NCI-H345 treated with DMSO at 0.1 percent for 48 hours (cell line): ENCODE results near the gene PRSS27.
A peak's percentile ranks its signal among the peaks of the same experiment; 100 is the strongest.

ENCODE experiments used
- DNase-seq: peaks from one replicate; lab custom pipeline; 2025; ENCODE audit not compliant: unreplicated experiment; lab: John Stamatoyannopoulos, UW

Gene PRSS27

DNA sequence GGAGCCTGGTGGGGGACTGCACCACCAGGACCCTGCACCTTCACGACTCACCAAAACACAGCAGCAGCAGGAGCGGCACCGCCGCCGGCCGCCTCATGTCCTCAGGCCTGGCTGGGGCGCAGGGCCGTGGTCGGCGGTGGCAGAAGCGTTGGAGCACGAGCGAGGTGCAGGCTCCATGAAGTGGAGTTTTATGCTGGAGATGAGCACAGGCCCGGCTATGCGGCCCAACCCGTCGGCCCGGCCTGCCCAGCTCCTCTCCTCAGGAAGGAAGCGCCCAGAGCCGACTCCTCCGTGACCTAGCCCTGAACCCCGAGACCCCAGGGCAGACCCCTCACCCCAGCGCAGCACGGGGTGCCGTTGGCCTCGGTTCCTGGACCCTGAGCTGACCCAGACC lies at the start of gene PRSS27:
PRSS27 (minus strand) TSS at position 161 of the 394 bp plus-strand sequence; CDS start at position 97, 64 bp downstream.
- no peak for DNase-seq

DNA sequence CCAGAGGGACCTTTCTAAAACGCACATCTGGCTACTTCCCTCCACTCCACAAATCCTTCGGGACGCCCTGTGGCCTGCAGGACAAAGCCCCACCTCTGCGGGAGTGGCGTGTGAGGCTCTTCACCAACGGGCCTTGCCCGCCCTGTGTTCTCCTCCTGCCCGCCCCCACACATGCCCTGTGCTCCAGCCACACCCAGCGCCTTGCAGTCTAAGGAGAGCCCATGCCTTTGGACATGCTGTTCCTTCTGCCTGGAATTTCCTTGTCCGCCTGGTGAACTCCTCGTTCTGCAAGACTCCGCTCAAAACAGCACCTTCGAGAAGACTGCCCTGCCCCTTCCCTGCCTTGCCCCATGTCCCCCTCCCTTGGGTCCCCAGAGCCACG lies 49.6 kb upstream of the PRSS27 start:
- no peak for DNase-seq

DNA sequence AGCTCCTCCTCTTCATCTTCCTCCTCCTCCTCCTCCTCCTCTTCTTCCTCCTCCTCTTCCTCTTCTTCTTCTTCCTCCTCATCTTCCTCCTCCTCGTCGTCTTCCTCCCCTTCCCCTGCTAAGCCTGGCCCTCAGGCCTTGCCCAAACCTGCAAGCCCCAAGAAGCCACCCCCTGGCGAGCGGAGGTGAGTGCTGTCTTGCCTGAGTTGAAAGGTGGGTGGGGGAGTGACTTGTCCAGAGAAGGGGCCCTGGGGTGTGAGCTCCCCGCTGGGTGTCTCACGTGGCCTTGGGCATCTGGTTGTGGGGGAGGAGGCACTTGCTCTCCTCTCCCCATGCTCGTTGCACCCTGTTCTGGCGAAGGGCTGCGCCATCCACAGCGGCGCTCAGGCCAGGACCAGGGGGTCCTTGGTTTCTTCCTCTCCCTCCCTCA lies 49.1 kb upstream of the PRSS27 start:
- DNase-seq: no peak

DNA sequence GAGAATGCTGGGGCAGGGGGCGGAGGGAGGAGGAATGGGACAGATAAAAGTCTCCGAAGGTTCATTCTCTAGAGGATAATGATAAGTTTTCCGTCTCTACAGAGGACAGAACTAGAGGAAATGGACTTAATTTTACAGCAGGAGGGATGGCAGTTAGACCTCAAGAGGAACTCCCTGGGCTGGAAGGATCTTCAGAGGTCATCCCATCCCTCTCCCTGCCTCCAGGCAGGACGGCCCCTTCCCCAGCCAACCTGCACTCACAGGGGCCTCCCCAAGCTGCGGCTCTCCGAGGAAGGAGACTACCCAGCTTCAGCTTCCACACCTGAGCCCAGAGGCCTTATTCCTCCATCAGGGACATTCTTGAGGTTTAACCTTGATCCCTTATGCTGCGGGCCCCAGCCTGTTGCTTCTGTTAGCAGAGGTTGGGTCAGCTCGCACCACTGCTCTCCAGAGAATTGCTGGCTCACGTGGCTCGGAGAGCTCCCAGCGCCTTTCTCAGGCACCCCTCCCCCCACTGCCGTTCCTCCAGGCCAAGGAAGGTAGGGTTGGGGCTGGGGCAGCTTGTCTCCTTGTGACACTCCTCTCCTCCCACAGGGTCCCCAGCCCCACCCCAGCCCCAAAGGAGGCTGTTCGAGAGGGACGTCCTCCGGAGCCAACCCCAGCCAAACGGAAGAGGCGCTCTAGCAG lies 48.5 kb upstream of the PRSS27 start:
- DNase-seq: no peak

DNA sequence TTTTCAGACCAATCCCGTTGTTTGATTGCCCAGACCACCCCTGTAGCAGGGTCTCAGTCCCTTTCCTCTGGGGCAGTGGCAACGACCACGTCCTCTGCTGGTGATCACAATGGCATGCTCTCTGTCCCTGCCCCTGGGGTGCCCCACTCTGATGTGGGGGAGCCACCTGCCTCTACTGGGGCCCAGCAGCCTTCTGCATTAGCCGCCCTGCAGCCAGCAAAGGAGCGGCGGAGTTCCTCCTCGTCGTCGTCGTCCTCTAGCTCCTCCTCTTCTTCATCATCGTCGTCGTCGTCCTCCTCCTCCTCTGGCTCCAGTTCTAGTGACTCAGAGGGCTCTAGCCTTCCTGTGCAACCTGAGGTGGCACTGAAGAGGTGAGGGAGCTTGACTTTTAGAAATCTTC lies 47.9 kb upstream of the PRSS27 start:
- DNase-seq: no peak

DNA sequence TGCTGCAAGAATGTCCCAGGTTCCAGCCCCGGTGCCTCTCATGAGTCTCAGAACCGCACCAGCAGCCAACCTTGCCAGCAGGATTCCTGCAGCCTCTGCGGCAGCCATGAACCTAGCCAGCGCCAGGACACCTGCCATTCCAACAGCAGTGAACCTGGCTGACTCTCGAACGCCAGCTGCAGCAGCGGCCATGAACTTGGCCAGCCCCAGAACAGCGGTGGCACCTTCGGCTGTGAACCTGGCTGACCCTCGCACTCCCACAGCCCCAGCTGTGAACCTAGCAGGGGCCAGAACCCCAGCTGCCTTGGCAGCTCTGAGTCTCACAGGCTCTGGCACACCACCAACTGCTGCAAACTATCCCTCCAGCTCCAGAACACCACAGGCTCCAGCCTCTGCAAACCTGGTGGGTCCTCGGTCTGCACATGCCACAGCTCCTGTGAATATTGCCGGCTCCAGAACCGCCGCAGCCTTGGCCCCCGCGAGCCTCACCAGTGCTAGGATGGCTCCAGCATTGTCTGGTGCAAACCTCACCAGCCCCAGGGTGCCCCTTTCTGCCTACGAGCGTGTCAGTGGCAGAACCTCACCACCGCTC lies 47.2 kb upstream of the PRSS27 start:
- no peak for DNase-seq

DNA sequence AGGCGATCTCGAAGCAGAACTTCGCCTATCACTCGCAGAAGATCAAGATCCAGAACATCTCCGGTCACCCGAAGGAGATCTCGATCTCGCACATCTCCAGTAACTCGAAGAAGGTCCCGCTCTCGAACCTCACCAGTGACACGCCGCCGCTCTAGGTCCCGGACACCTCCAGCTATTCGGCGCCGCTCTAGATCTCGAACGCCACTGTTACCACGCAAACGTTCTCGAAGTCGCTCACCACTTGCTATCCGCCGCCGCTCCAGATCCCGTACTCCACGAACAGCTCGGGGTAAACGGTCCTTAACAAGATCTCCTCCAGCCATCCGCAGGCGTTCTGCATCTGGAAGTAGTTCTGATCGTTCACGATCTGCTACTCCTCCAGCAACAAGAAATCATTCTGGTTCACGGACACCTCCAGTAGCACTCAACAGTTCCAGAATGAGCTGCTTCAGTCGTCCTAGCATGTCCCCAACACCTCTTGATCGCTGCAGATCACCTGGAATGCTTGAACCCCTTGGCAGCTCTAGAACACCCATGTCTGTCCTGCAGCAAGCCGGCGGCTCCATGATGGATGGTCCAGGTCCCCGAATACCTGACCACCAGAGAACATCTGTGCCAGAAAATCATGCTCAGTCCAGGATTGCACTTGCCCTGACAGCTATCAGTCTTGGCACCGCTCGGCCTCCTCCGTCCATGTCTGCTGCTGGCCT lies 46.6 kb upstream of the PRSS27 start:
- no peak for DNase-seq

DNA sequence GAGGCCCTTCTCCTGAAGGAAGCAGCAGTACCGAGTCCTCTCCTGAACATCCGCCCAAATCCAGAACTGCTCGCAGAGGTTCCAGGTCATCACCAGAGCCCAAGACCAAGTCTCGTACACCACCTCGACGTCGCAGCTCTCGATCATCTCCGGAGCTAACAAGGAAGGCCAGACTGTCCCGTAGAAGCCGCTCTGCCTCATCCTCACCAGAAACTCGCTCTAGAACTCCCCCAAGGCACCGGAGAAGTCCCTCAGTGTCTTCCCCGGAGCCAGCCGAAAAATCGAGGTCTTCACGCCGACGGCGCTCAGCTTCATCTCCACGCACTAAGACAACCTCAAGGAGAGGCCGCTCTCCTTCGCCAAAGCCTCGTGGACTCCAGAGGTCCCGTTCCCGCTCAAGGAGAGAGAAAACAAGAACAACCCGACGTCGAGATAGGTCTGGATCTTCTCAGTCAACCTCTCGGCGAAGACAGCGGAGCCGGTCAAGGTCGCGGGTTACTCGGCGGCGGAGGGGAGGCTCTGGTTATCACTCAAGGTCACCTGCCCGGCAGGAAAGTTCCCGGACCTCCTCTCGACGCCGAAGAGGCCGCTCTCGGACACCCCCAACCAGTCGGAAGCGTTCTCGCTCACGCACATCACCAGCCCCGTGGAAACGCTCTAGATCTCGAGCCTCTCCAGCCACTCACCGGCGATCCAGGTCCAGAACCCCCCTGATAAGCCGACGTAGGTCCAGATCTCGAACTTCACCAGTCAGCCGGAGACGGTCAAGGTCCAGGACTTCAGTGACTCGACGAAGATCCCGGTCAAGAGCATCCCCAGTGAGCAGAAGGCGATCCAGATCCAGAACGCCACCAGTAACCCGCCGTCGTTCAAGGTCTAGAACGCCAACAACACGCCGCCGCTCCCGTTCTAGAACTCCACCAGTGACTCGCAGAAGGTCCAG lies 45.7 kb upstream of the PRSS27 start:
- no peak for DNase-seq

DNA sequence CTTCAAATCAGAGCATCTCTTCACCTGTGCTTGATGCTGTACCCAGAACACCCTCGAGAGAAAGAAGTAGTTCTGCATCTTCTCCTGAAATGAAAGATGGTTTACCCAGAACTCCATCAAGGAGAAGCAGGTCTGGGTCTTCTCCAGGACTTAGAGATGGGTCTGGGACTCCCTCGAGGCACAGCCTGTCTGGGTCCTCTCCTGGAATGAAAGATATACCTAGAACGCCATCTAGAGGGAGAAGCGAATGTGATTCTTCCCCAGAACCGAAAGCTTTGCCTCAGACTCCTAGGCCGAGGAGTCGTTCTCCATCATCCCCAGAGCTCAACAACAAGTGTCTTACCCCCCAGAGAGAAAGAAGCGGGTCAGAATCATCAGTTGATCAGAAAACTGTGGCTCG lies 44.7 kb upstream of the PRSS27 start:
- no peak for DNase-seq

DNA sequence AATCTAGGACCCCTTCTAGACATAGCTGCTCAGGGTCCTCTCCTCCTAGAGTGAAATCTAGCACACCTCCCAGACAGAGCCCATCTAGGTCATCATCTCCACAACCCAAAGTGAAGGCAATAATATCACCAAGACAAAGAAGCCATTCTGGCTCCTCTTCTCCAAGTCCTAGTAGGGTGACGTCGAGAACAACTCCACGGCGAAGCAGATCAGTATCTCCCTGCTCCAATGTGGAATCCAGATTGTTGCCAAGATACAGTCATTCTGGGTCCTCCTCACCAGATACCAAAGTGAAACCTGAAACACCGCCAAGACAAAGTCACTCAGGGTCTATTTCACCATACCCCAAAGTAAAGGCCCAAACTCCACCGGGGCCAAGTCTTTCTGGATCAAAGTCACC lies 43.1 kb upstream of the PRSS27 start:
- DNase-seq: no peak

DNA sequence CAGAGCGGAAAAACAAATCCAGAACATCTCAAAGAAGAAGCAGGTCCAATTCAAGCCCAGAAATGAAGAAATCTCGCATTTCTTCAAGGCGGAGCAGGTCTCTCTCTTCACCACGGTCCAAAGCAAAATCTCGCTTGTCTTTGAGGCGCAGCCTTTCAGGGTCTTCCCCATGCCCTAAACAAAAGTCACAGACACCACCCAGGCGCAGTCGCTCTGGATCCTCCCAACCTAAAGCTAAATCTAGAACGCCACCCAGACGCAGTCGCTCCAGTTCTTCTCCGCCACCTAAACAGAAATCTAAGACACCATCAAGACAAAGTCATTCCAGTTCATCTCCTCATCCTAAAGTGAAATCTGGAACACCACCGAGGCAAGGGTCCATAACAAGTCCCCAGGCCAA lies 42.7 kb upstream of the PRSS27 start:
- DNase-seq: no peak

DNA sequence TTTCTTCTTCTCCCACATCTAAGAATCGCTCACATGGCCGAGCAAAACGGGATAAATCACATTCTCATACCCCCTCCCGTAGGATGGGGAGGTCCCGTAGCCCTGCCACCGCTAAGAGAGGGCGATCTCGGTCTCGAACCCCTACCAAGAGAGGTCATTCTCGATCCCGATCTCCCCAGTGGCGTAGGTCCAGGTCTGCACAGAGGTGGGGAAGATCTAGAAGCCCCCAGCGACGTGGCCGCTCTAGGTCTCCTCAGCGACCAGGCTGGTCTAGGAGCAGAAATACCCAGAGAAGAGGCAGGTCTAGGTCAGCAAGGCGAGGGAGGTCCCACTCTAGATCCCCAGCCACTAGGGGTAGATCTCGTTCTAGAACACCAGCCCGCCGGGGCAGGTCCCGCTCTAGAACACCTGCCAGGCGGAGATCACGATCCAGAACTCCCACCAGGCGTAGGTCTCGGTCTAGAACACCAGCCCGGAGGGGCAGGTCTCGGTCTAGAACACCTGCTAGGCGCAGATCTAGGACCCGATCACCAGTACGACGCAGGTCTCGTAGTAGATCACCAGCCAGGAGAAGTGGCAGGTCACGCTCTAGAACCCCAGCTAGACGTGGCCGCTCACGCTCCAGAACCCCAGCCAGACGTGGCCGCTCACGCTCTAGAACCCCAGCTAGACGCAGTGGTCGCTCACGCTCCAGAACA lies 42.0 kb upstream of the PRSS27 start:
- no peak for DNase-seq

DNA sequence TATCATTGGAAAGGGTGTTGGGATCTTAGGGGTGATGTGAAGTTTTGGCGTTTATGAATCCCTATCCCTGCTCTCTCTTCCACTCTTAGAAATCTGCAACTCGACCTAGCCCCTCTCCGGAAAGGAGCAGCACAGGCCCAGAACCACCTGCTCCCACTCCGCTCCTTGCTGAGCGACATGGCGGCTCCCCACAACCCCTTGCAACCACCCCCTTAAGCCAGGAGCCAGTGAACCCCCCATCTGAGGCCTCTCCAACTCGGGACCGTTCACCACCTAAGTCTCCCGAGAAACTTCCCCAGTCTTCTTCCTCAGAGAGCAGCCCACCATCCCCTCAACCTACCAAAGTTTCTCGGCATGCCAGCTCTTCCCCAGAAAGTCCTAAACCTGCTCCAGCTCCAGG lies 41.4 kb upstream of the PRSS27 start:
- DNase-seq: no peak

DNA sequence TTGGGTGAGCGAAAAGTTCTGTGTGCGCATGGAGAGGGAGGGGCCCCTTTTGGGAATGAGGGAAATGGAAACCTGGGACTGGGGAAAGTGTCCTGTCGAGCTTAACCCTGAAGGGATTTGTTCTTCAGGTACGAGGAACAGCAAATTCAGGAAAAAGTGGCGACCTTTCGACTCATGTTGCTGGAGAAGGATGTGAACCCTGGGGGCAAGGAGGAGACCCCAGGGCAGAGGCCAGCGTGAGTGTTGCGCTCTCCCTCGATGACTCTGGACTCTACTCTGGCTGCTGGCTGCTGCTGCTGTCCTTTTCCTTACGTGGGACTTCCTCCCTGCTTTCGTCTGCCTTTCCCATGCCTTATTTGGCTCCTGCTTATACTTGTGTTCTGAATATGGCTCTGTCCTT lies 37.3 kb upstream of the PRSS27 start:
- DNase-seq: no peak

DNA sequence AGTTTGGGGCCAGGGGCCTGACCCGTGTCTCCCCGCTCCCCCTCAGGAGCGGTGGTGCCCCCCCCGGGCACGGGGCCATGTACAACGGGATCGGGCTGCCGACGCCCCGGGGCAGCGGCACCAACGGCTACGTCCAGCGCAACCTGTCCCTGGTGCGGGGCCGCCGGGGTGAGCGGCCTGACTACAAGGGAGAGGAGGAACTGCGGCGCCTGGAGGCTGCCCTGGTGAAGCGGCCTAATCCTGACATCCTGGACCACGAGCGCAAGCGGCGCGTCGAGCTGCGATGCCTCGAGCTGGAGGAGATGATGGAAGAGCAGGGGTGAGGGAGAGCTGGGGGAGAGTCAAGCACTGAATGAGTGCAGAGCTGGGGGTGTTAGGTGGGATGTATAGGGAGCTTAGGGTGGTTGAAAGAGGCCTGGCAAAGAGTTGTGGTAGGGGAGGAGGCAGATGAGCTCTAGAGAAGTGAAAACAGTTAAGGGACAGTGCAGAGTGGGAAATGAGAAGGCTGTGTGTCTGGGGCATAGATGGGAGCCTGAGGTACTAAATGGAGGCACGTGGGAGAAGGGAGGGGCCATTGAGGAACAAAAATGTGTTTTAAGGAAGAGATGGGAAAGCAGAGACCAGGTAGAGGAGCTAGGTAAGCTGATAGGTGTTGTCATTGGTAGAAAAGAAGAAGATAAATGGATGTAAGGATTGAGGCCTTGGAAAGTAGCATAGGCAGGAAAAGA lies 36.4 kb upstream of the PRSS27 start:
- DNase-seq: no peak

DNA sequence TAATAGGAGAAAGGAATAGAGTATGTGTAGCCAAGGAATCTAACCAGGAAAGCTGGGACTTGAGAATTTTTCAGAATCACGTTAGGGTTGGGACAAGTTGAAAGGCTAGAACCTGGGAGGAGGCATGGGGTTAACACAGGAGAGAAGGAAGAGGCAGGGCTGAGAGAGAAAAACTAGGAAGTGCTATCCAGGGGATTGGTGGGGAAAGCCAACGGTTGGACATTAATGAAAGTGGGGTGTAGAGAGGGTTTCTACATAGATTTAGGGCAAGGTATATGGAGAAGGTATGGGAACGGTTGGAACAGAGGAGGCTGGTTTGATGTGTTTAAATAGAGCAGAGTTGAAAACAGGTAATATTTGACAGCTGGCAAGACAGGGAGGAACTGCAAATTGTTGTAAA lies 35.1 kb upstream of the PRSS27 start:
- DNase-seq: no peak

DNA sequence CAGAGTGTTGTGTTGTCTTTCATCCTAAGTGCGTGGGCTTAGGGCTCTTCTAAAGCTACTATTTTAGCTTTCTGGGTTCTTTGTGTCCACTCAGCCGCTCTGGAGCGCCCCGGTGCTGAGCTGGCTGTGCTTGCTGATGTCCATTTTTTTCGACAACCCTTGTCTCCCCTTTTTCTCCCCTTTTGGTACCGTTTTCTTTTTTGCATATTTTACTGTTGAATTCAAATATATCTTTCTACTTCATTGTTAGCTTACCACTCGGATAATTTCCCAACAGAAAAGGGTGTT lies 33.7 kb upstream of the PRSS27 start:
- no peak for DNase-seq

DNA sequence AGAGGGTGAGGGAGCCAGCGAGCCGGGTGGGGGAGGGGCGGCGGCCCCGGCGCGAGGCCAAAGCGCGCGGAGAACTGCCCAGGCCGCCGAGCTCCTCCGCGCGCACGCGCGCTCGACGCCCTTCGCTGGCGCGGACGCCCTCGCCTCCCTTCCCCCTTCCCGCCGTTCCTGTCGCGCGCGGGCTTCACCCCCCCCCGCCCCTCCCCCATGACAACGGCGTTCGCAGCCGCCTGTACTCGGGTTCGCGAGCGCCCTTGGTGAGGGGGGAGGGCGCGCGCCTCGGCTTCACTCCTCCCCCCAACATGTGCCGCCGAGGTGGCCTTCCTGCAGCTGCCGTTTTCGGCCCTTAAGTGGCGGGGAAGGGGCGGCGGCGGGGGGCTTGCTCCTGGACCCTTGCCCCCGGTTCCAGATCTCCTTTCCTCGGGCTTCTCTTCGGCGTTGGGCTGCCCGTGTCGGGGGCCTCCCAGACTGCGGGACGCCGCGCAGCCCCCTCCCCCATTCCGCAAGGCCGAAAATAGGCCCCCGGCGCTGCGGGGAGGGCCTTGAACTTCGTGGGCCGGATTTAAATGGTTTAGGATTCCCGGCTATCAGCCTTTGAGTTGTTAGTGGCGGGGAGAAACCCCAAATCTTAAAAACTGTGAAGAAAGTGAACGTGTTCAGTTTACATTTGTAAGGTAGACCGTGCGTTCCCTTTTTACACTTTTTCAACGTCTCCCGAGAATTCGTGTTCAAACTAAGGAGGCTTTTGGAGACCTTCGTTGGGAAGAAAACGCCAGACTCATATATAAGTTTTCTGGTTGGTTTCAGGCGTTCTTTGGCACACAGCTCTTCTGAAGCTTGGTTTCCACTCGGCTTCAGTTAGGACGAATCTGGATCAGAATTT lies 33.1 kb upstream of the PRSS27 start:
- peak; percentile 66 for DNase-seq
